K562 (cell line): ENCODE results near the gene WDR70. TPM values are rescaled to one million over a fixed set of nuclear protein-coding genes. Genes with fewer than 3 reads are reported as not detected.

Source experiments
- ADNP ChIP-seq: fragments of 200-800 bp; sonication (Bioruptor generic); IDR thresholded peaks from 2 replicates; pipeline ENCODE4 v1.6.1; 2016; ENCODE audit warnings: missing genetic modification characterization, missing compliant biosample characterization
- BRF1 ChIP-seq: IDR thresholded peaks from 3 replicates; pipeline ENCODE4 v1.6.1; 2011; ENCODE audit warnings: borderline replicate concordance, mild to moderate bottlenecking; ENCODE audit not compliant: insufficient read length; ENCODE audit errors: extremely low read depth
- HINFP ChIP-seq: fragments of 450-650 bp; conservative IDR thresholded peaks from 2 replicates; pipeline ENCODE4 v1.6.1; 2016; ENCODE audit warnings: missing genetic modification characterization, low read depth, mild to moderate bottlenecking, control low read depth, missing compliant biosample characterization
- IRF2 ChIP-seq: sonication (generic); formaldehyde crosslinking; IDR thresholded peaks from 2 replicates; pipeline ENCODE4 v1.8.1; 2022; ENCODE audit warnings: mild to moderate bottlenecking, missing genetic modification reagents
- KDM1A ChIP-seq, 2 experiments: fragments of 450-650 bp; IDR thresholded peaks; 2 replicates each; pipeline ENCODE4 v1.6.1; 2016; ENCODE audit warnings: mild to moderate bottlenecking in 2 of 2
- MITF ChIP-seq: IDR thresholded peaks from 2 replicates; pipeline ENCODE4 v1.6.1; 2014; ENCODE audit warnings: antibody characterized with exemption
- POLR2A ChIP-seq: fragments of 450-650 bp; conservative IDR thresholded peaks from 2 replicates; pipeline ENCODE4 v1.6.1; 2016
- RBM15 ChIP-seq: fragments of 200-400 bp; formaldehyde crosslinking; IDR thresholded peaks from 2 replicates; pipeline ENCODE4 v1.6.1; 2018; ENCODE audit warnings: mild to moderate bottlenecking, low read length, moderate library complexity; ENCODE audit not compliant: insufficient read depth
- RBM39 ChIP-seq: fragments of 200-400 bp; formaldehyde crosslinking; optimal IDR thresholded peaks from 2 replicates; pipeline ENCODE3; 2018; ENCODE audit warnings: low read depth, low read length
- RNF219 ChIP-seq: fragments of 250-450 bp; sonication (Bioruptor Pico); IDR thresholded peaks from 2 replicates; pipeline ENCODE4 v1.5.0; 2022; ENCODE audit warnings: mild to moderate bottlenecking
- YBX1 ChIP-seq: fragments of 450-650 bp; IDR thresholded peaks from 2 replicates; pipeline ENCODE4 v1.7.1; 2016; ENCODE audit warnings: mild to moderate bottlenecking
- ZBTB9 ChIP-seq: fragments of 450-650 bp; formaldehyde crosslinking; IDR thresholded peaks from 2 replicates; pipeline ENCODE4 v1.4.0; 2020; ENCODE audit warnings: mild to moderate bottlenecking, moderate library complexity
- ZNF140 ChIP-seq: fragments of 250-450 bp; sonication (Bioruptor Pico); IDR thresholded peaks from 2 replicates; pipeline ENCODE4 v1.8.0; 2021; ENCODE audit warnings: moderate library complexity, mild to moderate bottlenecking, inconsistent platforms
- ZNF717 ChIP-seq: fragments of 250-450 bp; sonication (Bioruptor Pico); IDR thresholded peaks from 2 replicates; pipeline ENCODE4 v1.5.0; 2021
- polyA plus RNA-seq, 8 experiments: library from polyadenylated mRNA; depleted of rRNA in 4 of 8; stranded (reverse) in 5 of 8; unstranded in 3 of 8; fragments of >200 nt; fragmentation: Nextera tagmentation in 2 of 8; fragmentation: Illumina TruSeq in 1 of 8; extraction: Ambion mirVana in 2 of 8; extraction: Trizol in 1 of 8; gene quantifications; 2 replicates each; pipeline versions ENCODE4 v1.2.1 to v1.2.3, GENCODE V29; 2011 to 2014; ENCODE audit warnings: inconsistent platforms in 1 of 8, missing spikeins in 1 of 8
- total RNA-seq, 7 experiments: library from RNA; depleted of rRNA in 6 of 7; stranded (reverse); fragments of >200 nt in 6 of 7; fragmentation: Illumina TruSeq in 2 of 7; extraction: Trizol in 2 of 7; gene quantifications; 2 replicates each; pipeline versions ENCODE4 v1.2.1 to v1.2.3, GENCODE V29; 2011 to 2021; ENCODE audit warnings: low replicate concordance in 1 of 7
- TF ChIP-seq, protein P1 (sequence below): fragments of 250-450 bp; sonication (Bioruptor Pico); IDR thresholded peaks from 2 replicates; pipeline ENCODE4 v1.8.0; 2021; ENCODE audit warnings: moderate library complexity, mild to moderate bottlenecking, inconsistent platforms
- TF ChIP-seq, protein P2 (sequence below), 2 experiments: fragments of 450-650 bp; conservative IDR thresholded peaks; 2 replicates each; pipeline ENCODE4 v1.6.1; 2017; ENCODE audit warnings: mild to moderate bottlenecking in 2 of 2, moderate library complexity in 2 of 2

Gene WDR70
- total and polyA plus RNA-seq, 9 of the 15 experiments (the other 6 are each of a cell fraction or from before 2014, with no cell fraction given): 16.8 to 46.6 (median 38.8) TPM

DNA sequence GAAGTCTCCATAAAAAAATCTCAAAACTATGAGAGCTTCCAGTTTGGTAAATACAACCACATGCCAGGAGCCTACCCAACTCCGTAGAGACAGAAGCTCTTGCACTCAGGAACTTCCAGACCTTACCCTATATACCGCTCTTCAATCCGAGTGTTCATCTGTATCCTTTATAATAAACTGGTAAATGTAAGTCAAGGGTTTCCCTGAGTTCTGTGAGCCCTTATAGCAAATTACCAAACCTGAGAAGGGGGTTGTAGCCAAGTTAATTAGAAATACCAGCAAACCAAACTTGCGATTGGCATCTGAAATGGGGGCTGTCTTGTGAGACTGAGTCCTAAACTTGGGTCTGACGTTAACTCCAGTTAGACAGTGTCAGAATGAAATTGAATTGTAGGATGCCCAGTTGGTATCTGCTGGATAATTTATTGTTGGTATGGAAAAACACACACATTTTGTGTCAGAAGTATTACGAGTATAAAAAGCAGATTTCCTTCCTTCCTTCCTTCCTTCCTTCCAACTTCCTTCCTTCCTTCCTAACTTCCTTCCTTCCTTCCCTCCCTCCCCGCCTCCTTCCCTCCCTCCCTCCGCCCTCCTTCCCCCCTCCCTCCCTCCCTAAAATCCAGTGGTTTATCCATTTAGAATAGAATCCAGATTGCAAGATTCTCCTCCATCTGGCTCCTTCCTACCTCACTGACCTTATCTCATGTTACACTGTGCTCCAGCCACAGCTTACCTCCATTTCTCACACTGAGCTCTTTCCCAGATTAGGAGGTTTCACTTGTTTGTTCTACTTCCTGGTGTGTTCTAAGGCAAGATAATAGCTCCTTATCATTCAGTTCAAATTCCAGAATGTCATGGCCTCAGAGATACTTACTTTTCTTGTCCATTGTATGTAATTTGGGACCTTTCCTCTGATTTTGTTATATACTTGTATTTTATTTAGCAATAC, 196.7 kb downstream of the WDR70 start (continued):
- TF ChIP-seq BRF1 (no peak), MITF (no peak), ZBTB9 (no peak), YBX1 (no peak), ZNF717 (no peak), KDM1A (IDR thresholded peaks at IDR 0.05) (peak; percentile 93 to 94), POLR2A (no peak), HINFP (no peak), ADNP (peak; percentile 48; the same call in 1 of the 2 replicates), RBM15 (no peak), ZNF140 (CRISPR knock-in tag) (no peak), IRF2 (CRISPR knock-in tag) (no peak), RBM39 (no peak), RNF219 (CRISPR knock-in tag) (no peak)
- TF ChIP-seq, protein P1, sequence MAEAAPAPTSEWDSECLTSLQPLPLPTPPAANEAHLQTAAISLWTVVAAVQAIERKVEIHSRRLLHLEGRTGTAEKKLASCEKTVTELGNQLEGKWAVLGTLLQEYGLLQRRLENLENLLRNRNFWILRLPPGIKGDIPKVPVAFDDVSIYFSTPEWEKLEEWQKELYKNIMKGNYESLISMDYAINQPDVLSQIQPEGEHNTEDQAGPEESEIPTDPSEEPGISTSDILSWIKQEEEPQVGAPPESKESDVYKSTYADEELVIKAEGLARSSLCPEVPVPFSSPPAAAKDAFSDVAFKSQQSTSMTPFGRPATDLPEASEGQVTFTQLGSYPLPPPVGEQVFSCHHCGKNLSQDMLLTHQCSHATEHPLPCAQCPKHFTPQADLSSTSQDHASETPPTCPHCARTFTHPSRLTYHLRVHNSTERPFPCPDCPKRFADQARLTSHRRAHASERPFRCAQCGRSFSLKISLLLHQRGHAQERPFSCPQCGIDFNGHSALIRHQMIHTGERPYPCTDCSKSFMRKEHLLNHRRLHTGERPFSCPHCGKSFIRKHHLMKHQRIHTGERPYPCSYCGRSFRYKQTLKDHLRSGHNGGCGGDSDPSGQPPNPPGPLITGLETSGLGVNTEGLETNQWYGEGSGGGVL: no peak
- TF ChIP-seq, protein P2, sequence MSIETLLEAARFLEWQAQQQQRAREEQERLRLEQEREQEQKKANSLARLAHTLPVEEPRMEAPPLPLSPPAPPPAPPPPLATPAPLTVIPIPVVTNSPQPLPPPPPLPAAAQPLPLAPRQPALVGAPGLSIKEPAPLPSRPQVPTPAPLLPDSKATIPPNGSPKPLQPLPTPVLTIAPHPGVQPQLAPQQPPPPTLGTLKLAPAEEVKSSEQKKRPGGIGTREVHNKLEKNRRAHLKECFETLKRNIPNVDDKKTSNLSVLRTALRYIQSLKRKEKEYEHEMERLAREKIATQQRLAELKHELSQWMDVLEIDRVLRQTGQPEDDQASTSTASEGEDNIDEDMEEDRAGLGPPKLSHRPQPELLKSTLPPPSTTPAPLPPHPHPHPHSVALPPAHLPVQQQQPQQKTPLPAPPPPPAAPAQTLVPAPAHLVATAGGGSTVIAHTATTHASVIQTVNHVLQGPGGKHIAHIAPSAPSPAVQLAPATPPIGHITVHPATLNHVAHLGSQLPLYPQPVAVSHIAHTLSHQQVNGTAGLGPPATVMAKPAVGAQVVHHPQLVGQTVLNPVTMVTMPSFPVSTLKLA (conservative IDR thresholded peaks at IDR 0.05): peak in 1 of 2 experiments; percentile 49; a peak in 1 of 4 replicates
